K562 (cell line): ENCODE measurements around the gene SLC26A2. TPM values are rescaled to one million over a fixed set of nuclear protein-coding genes. Genes with fewer than 3 reads are reported as not detected.

Source experiments
- AFF4 ChIP-seq: sonication (generic); formaldehyde crosslinking; IDR thresholded peaks from 2 replicates; pipeline ENCODE4 v1.8.0; 2023; ENCODE audit warnings: mild to moderate bottlenecking, missing genetic modification reagents
- ASH1L ChIP-seq: fragments of 450-650 bp; IDR thresholded peaks from 2 replicates; pipeline ENCODE4 v1.6.1; 2018; ENCODE audit warnings: borderline replicate concordance, mild to moderate bottlenecking, low read depth; ENCODE audit not compliant: partially characterized antibody
- CHCHD3 ChIP-seq: fragments of 250-450 bp; sonication (Bioruptor Pico); IDR thresholded peaks from 2 replicates; pipeline ENCODE4 v2.1.2; 2022; ENCODE audit warnings: mild to moderate bottlenecking
- CREB3L1 ChIP-seq: fragments of 450-650 bp; IDR thresholded peaks from 2 replicates; pipeline ENCODE4 v1.6.1; 2014; ENCODE audit warnings: low read depth, mild to moderate bottlenecking, moderate library complexity, borderline replicate concordance
- CREB5 ChIP-seq: fragments of 250-450 bp; sonication (Bioruptor Pico); IDR thresholded peaks from 2 replicates; pipeline ENCODE4 v1.5.0; 2020; ENCODE audit warnings: mild to moderate bottlenecking
- GABPB1 ChIP-seq: sonication (generic); formaldehyde crosslinking; IDR thresholded peaks from 2 replicates; pipeline ENCODE4 v1.8.0; 2022; ENCODE audit warnings: mild to moderate bottlenecking, missing genetic modification reagents
- HDAC2 ChIP-seq: fragments of 450-650 bp; IDR thresholded peaks from 2 replicates; pipeline ENCODE4 v1.6.1; 2016; ENCODE audit warnings: mild to moderate bottlenecking
- MAFF ChIP-seq: IDR thresholded peaks from 2 replicates; pipeline ENCODE4 v1.6.1; 2012; ENCODE audit warnings: low read length, improper control_type of control experiment
- NRF1 ChIP-seq, 2 experiments: fragments of 450-650 bp; IDR thresholded peaks in 1 of 2; conservative IDR thresholded peaks in 1 of 2; 2 replicates each; pipeline ENCODE4 v1.6.1; 2014; ENCODE audit warnings: mild to moderate bottlenecking in 2 of 2
- PCBP2 ChIP-seq: fragments of 200-400 bp; formaldehyde crosslinking; IDR thresholded peaks from 2 replicates; pipeline ENCODE4 v1.6.1; 2018; ENCODE audit warnings: low read length, low read depth, mild to moderate bottlenecking, moderate library complexity; ENCODE audit not compliant: poor library complexity, severe bottlenecking
- PHF8 ChIP-seq: fragments of 200-600 bp; sonication (generic); IDR thresholded peaks from 2 replicates; pipeline ENCODE4 v1.6.1; 2012; ENCODE audit warnings: mixed run types, mild to moderate bottlenecking, inconsistent platforms, low read length, moderate library complexity, borderline replicate concordance
- RBFOX2 ChIP-seq: fragments of 200-400 bp; formaldehyde crosslinking; IDR thresholded peaks from 2 replicates; pipeline ENCODE4 v1.6.1; 2017; ENCODE audit warnings: low read depth, mild to moderate bottlenecking, low read length, moderate library complexity
- SIN3B ChIP-seq: fragments of 450-650 bp; IDR thresholded peaks from 2 replicates; pipeline ENCODE4 v1.6.1; 2017; ENCODE audit warnings: low read depth, mild to moderate bottlenecking, moderate library complexity
- SRF ChIP-seq, 2 experiments: fragments of 250-450, 450-650 bp in 1 of 2; sonication (Bioruptor Pico) in 1 of 2; sonication (generic) in 1 of 2; formaldehyde crosslinking; IDR thresholded peaks; 2 replicates each; pipeline versions ENCODE4 v1.5.0 to v1.5.1; 2020 to 2022; ENCODE audit warnings: mild to moderate bottlenecking in 1 of 2, missing genetic modification reagents in 1 of 2
- TOE1 ChIP-seq, 2 experiments: fragments of 450-650 bp in 1 of 2; sonication (generic) in 1 of 2; formaldehyde crosslinking in 1 of 2; IDR thresholded peaks; 2 replicates each; pipeline versions ENCODE4 v1.7.1 to v1.8.0; 2016 to 2022; ENCODE audit warnings: borderline replicate concordance in 2 of 2, mild to moderate bottlenecking in 2 of 2, antibody characterized with exemption in 1 of 2, inconsistent platforms in 1 of 2, low read depth in 1 of 2, missing genetic modification reagents in 1 of 2, moderate library complexity in 1 of 2
- ZBTB33 ChIP-seq: sonication (generic); formaldehyde crosslinking; IDR thresholded peaks from 2 replicates; pipeline ENCODE4 v1.8.1; 2023; ENCODE audit warnings: mild to moderate bottlenecking, missing genetic modification reagents
- polyA plus RNA-seq, 8 experiments: library from polyadenylated mRNA; depleted of rRNA in 4 of 8; stranded (reverse) in 5 of 8; unstranded in 3 of 8; fragments of >200 nt; fragmentation: Nextera tagmentation in 2 of 8; fragmentation: Illumina TruSeq in 1 of 8; extraction: Ambion mirVana in 2 of 8; extraction: Trizol in 1 of 8; gene quantifications; 2 replicates each; pipeline versions ENCODE4 v1.2.1 to v1.2.3, GENCODE V29; 2011 to 2014; ENCODE audit warnings: inconsistent platforms in 1 of 8, missing spikeins in 1 of 8
- total RNA-seq, 7 experiments: library from RNA; depleted of rRNA in 6 of 7; stranded (reverse); fragments of >200 nt in 6 of 7; fragmentation: Illumina TruSeq in 2 of 7; extraction: Trizol in 2 of 7; gene quantifications; 2 replicates each; pipeline versions ENCODE4 v1.2.1 to v1.2.3, GENCODE V29; 2011 to 2021; ENCODE audit warnings: low replicate concordance in 1 of 7

Gene SLC26A2
- total and polyA plus RNA-seq, 9 of the 15 experiments (the other 6 are each of a cell fraction or from before 2014, with no cell fraction given), result 1.1 to 6.3 (median 3.6) TPM

- peak; percentile 66 to 69 for TF ChIP-seq NRF1 (conservative IDR thresholded peaks at IDR 0.05 in 1 of 2, IDR thresholded peaks at IDR 0.05 in 1 of 2)
- no peak for TF ChIP-seq CHCHD3
- TF ChIP-seq CREB3L1, result peak; percentile 88
- no peak for TF ChIP-seq PCBP2
- TF ChIP-seq CREB5, result 0 out of 2 replicates have a peak, but pooled peaks have one; percentile 56
- peak; percentile 93 for TF ChIP-seq ASH1L
- TF ChIP-seq SRF (CRISPR knock-in tag; IDR thresholded peaks at IDR 0.05), result 0 out of 4 replicates have a peak, but pooled peaks of 1 of the 2 experiments have one; percentile 14
- peak; percentile 95 for TF ChIP-seq RBFOX2
- TF ChIP-seq TOE1 (IDR thresholded peaks at IDR 0.05; ENCODE audit: borderline replicate concordance), result peak; percentile 97
- TF ChIP-seq TOE1 (CRISPR knock-in tag; IDR thresholded peaks at IDR 0.05; ENCODE audit: borderline replicate concordance, low read depth), result no peak
- peak; percentile 12; the same call in 1 of the 2 replicates for TF ChIP-seq HDAC2
- TF ChIP-seq ZBTB33, result peak; percentile 9; the same call in 1 of the 2 replicates
- peak; percentile 76; the same call in 1 of the 2 replicates for TF ChIP-seq GABPB1 (CRISPR knock-in tag)
- no peak for TF ChIP-seq MAFF
- TF ChIP-seq PHF8, result peak; percentile 85
- TF ChIP-seq AFF4 (CRISPR knock-in tag), result peak; percentile 74
- TF ChIP-seq SIN3B, result no peak
These were observed at the start of gene SLC26A2 (continued) for GRCh38 chr5:149960272-149961185.
